ENCODE results near the gene MARCHF2.
A peak's percentile ranks its signal among the peaks of the same experiment; 100 is the strongest.

DNA sequence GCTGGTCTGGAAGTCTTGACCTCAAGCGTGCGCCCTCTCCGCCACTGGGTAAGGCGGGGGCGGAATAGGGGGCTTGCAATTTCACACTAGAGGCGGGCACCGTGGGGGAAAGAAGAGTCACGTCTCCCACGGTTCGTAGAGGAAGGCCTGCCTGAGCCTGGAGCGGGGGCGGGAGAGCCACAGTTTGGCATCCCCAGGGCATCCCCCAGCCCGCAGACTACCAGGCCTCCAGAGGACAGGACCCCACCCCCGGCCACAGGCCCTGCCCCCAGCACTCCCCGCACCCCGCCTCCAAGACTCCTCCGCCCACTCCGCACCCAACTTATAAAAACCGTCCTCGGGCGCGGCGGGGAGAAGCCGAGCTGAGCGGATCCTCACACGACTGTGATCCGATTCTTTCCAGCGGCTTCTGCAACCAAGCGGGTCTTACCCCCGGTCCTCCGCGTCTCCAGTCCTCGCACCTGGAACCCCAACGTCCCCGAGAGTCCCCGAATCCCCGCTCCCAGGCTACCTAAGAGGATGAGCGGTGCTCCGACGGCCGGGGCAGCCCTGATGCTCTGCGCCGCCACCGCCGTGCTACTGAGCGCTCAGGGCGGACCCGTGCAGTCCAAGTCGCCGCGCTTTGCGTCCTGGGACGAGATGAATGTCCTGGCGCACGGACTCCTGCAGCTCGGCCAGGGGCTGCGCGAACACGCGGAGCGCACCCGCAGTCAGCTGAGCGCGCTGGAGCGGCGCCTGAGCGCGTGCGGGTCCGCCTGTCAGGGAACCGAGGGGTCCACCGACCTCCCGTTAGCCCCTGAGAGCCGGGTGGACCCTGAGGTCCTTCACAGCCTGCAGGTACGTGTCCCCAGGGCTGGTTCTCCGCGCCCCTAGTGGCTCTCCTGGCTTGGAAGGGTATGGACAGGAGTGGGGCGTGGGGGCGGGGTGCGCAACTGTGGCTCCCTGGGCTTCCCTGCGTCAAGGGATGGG is 49.0 kb upstream of the MARCHF2 start, which contains the start of gene ANGPTL4:
- TF ChIP-seq POLR2A (IDR thresholded peaks at IDR 0.05) (peak; percentile 27 to 66 (median 48)), POLR2AphosphoS5 (IDR thresholded peaks at IDR 0.05) (peak; percentile 74 to 83)
- TF ChIP-seq, protein P1, sequence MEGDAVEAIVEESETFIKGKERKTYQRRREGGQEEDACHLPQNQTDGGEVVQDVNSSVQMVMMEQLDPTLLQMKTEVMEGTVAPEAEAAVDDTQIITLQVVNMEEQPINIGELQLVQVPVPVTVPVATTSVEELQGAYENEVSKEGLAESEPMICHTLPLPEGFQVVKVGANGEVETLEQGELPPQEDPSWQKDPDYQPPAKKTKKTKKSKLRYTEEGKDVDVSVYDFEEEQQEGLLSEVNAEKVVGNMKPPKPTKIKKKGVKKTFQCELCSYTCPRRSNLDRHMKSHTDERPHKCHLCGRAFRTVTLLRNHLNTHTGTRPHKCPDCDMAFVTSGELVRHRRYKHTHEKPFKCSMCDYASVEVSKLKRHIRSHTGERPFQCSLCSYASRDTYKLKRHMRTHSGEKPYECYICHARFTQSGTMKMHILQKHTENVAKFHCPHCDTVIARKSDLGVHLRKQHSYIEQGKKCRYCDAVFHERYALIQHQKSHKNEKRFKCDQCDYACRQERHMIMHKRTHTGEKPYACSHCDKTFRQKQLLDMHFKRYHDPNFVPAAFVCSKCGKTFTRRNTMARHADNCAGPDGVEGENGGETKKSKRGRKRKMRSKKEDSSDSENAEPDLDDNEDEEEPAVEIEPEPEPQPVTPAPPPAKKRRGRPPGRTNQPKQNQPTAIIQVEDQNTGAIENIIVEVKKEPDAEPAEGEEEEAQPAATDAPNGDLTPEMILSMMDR (IDR thresholded peaks at IDR 0.05): peak in 3 of 6 experiments; percentile 19 to 37 (median 26)
